Measurements from ENCODE around the gene ATG2A.

ATG2A gene

GRCh38 chr11:64868904-64869570 is 48.0 kb downstream of the ATG2A start:
- DNase-seq = peak in 1 of 2 donors; percentile 40

GRCh38 chr11:64867748-64868462 is 49.1 kb downstream of the ATG2A start:
- no peak for DNase-seq

- no peak for DNase-seq
Observed at GRCh38 chr11:64866173-64866491, 50.9 kb downstream of the ATG2A start.

GRCh38 chr11:64865286-64866172 is 51.5 kb downstream of the ATG2A start:
- DNase-seq = no peak

- DNase-seq = peak in 1 of 2 donors; percentile 60
Observed at GRCh38 chr11:64864473-64865285, 52.3 kb downstream of the ATG2A start.

- no peak for DNase-seq
Observed at GRCh38 chr11:64864135-64864472, 52.9 kb downstream of the ATG2A start.

- no peak for DNase-seq
Observed at GRCh38 chr11:64863391-64864060, 53.5 kb downstream of the ATG2A start.

GRCh38 chr11:64862987-64863390 is 54.0 kb downstream of the ATG2A start:
- DNase-seq = no peak

GRCh38 chr11:64861227-64861975 is 55.6 kb downstream of the ATG2A start:
- DNase-seq = no peak

- DNase-seq = peak in 1 of 2 donors; percentile 53
Observed at GRCh38 chr11:64859542-64860414, 57.2 kb downstream of the ATG2A start.

- DNase-seq = no peak
Observed at GRCh38 chr11:64858467-64859263, 58.3 kb downstream of the ATG2A start.

GRCh38 chr11:64857485-64857884 is 59.5 kb downstream of the ATG2A start:
- no peak for DNase-seq

GRCh38 chr11:64856382-64857227 is 60.4 kb downstream of the ATG2A start:
- peak in 1 of 2 donors; percentile 64 for DNase-seq

GRCh38 chr11:64855596-64856304 is 61.3 kb downstream of the ATG2A start:
- no peak for DNase-seq

GRCh38 chr11:64854534-64855502 is 62.2 kb downstream of the ATG2A start:
- DNase-seq = no peak

GRCh38 chr11:64854157-64854533 is 62.9 kb downstream of the ATG2A start:
- no peak for DNase-seq

GRCh38 chr11:64853709-64854108 is 63.3 kb downstream of the ATG2A start:
- no peak for DNase-seq

All from stimulated activated CD4-positive, alpha-beta T cell treated with anti-CD3 and anti-CD28 coated beads, Interleukin-2, amount 100 ng/mL, for 48 hours (primary cell).